NK-92 (cell line): ENCODE data around the gene WFDC13.
"Not testable (repeated sequence)": the region's sequence is repeated elsewhere in the genome, so short reads cannot be mapped to it uniquely, and the experiment has no call there.

Experiments used
- DNase-seq: peaks from one replicate; lab custom pipeline; 2025; ENCODE audit not compliant: unreplicated experiment; lab: John Stamatoyannopoulos, UW

Gene WFDC13

GRCh38 chr20:45701873-45702272, at the start of gene WFDC13:
Gene WFDC13 (plus strand): TSS chr20:45702038. CDS start chr20:45702124, 86 bp downstream.
- DNase-seq, result no peak

- DNase-seq, result not testable (repeated sequence)
Measured at GRCh38 chr20:45657038-45657437, 44.8 kb upstream of the WFDC13 start.

GRCh38 chr20:45670139-45670538, 31.7 kb upstream of the WFDC13 start, which contains the start of gene WFDC11:
Gene WFDC11 (minus strand): TSS chr20:45670239. CDS start chr20:45650600, 19,639 bp downstream.
- no peak for DNase-seq

GRCh38 chr20:45672765-45673164, 29.1 kb upstream of the WFDC13 start:
- no peak for DNase-seq

- no peak for DNase-seq
Measured at GRCh38 chr20:45679650-45680049, 22.2 kb upstream of the WFDC13 start.

- no peak for DNase-seq
Measured at GRCh38 chr20:45685896-45686295, 15.9 kb upstream of the WFDC13 start.

GRCh38 chr20:45693346-45693745, 8.5 kb upstream of the WFDC13 start:
- DNase-seq, result not testable (repeated sequence)

- DNase-seq, result no peak
Measured at GRCh38 chr20:45695496-45695895, 6.3 kb upstream of the WFDC13 start.

GRCh38 chr20:45701104-45701503, 734 bp upstream of the WFDC13 start:
- no peak for DNase-seq

- no peak for DNase-seq
Measured at GRCh38 chr20:45704969-45705637, 3.3 kb downstream of the WFDC13 start, which contains the start of gene WFDC10B. Gene WFDC10B (minus strand): TSS chr20:45705019. CDS start chr20:45685992, 19,027 bp downstream.

GRCh38 chr20:45716141-45716688, 14.4 kb downstream of the WFDC13 start:
- DNase-seq, result not testable (repeated sequence)

- no peak for DNase-seq
Measured at GRCh38 chr20:45722047-45722446, 20.2 kb downstream of the WFDC13 start, which contains the start of gene SPINT4. Gene SPINT4 (plus strand): TSS chr20:45722347. CDS start chr20:45722368, 21 bp downstream.

- no peak for DNase-seq
Measured at GRCh38 chr20:45725134-45725533, 23.3 kb downstream of the WFDC13 start.

GRCh38 chr20:45727044-45727443, 25.2 kb downstream of the WFDC13 start:
- DNase-seq, result no peak

- DNase-seq, result no peak
Measured at GRCh38 chr20:45732199-45732598, 30.4 kb downstream of the WFDC13 start.

GRCh38 chr20:45735552-45735951, 33.7 kb downstream of the WFDC13 start:
- no peak for DNase-seq

- no peak for DNase-seq
Measured at GRCh38 chr20:45735988-45736387, 34.1 kb downstream of the WFDC13 start.

GRCh38 chr20:45742596-45742995, 40.8 kb downstream of the WFDC13 start:
- DNase-seq, result no peak

- DNase-seq, result no peak
Measured at GRCh38 chr20:45745015-45745414, 43.2 kb downstream of the WFDC13 start.

- no peak for DNase-seq
Measured at GRCh38 chr20:45751721-45752120, 49.9 kb downstream of the WFDC13 start.

GRCh38 chr20:45752746-45753145, 50.9 kb downstream of the WFDC13 start:
- no peak for DNase-seq

GRCh38 chr20:45758096-45758495, 56.3 kb downstream of the WFDC13 start:
- DNase-seq, result no peak
